Kidney (tissue), 14 donors: ENCODE measurements around the gene TFAP2D. TPM values are rescaled to one million over a fixed set of nuclear protein-coding genes. Genes with fewer than 3 reads are reported as not detected.

Experiments
- DNase-seq, 5 donors: peaks; one replicate each; pipeline ENCODE4 v3.0.0-alpha.2; 2013 to 2020
- FAIRE-seq: peaks from 2 replicates; lab custom pipeline; 2012; peaks lifted over from hg19 to GRCh38; lab: Jason Lieb, UNC
- H3K27ac ChIP-seq, 2 donors: one replicate each; pipeline ENCODE4 v1.7.0; 2013; ENCODE audit warnings: low read depth in 2 of 2, low read length in 2 of 2, inconsistent platforms in 1 of 2
- H3K27me3 ChIP-seq: one replicate; pipeline ENCODE4 v1.7.1; 2013; ENCODE audit warnings: low read length, inconsistent platforms; ENCODE audit not compliant: control insufficient read depth, insufficient read depth
- H3K36me3 ChIP-seq, 3 donors: one replicate each; pipeline versions ENCODE4 v1.7.0 to v1.7.1; 2013; ENCODE audit warnings: low read length in 3 of 3, control low read depth in 1 of 3, inconsistent platforms in 1 of 3; ENCODE audit not compliant: insufficient read depth in 3 of 3, control insufficient read depth in 2 of 3
- H3K4me1 ChIP-seq, 3 donors: one replicate each; pipeline versions ENCODE4 v1.7.0 to v1.7.1; 2013; ENCODE audit warnings: low read length in 3 of 3, inconsistent platforms in 1 of 3, low read depth in 1 of 3; ENCODE audit not compliant: control insufficient read depth in 2 of 3, insufficient read depth in 2 of 3
- H3K4me3 ChIP-seq, 3 donors: one replicate each; pipeline versions ENCODE4 v1.7.0 to v1.8.1; 2013; ENCODE audit warnings: low read length in 3 of 3, control low read depth in 1 of 3, inconsistent platforms in 1 of 3
- H3K9ac ChIP-seq, 3 donors: one replicate each; pipeline versions ENCODE4 v1.7.0 to v1.7.1; 2013; ENCODE audit warnings: low read length in 3 of 3, control low read depth in 1 of 3, inconsistent platforms in 1 of 3
- H3K9me3 ChIP-seq, 3 donors: one replicate each; pipeline versions ENCODE4 v1.7.0 to v1.7.1; 2013; ENCODE audit warnings: low read length in 3 of 3, control low read depth in 1 of 3, inconsistent platforms in 1 of 3; ENCODE audit not compliant: control insufficient read depth in 2 of 3, insufficient read depth in 1 of 3
- CTCF ChIP-seq: IDR thresholded peaks from 3 replicates; pipeline ENCODE4 v1.5.1; 2012; ENCODE audit warnings: mild to moderate bottlenecking, moderate library complexity, borderline replicate concordance; ENCODE audit not compliant: insufficient read depth; ENCODE audit errors: extremely low read depth
- intact Hi-C: fragments of 100-400 bp; cut with DNase I; formaldehyde crosslinking; loops from one replicate; pipeline ENCODE4 v1.11.1; 2022
- polyA plus RNA-seq: library from polyadenylated mRNA; stranded (reverse); fragments of 350-450 nt; fragmentation: Illumina TruSeq; extraction: RNeasy Lipid Tissue Mini Kit (QIAGEN cat#74804); gene quantifications from one replicate; pipeline ENCODE4 v1.2.3, GENCODE V29; 2014; ENCODE audit warnings: low read depth, low replicate concordance; ENCODE audit not compliant: insufficient read depth
- total RNA-seq: library from RNA; stranded (reverse); fragmentation: NEBNext Ultra II Directional; extraction: Animal tissue kit (Norgen Biotek cat#: 25700); gene quantifications from one replicate; pipeline ENCODE4 v1.2.1, GENCODE V29; 2021
- donor health status: control.
- donor health status: control.
- donor health status: control.
- donor health status: control.
- donor health status: control.
- donor health status: DM: yes; HTN: yes; CAD: no.
- donor health status: Normal renal cell carcinoma (clear cell type).

TFAP2D gene
- total and polyA plus RNA-seq, 2 donors from 2014 or later = not detected

GRCh38 chr6:50819466-50819903 is 106.2 kb downstream of the TFAP2D start:
- no peaks in the 10 kb centered on the region for H3K9me3 ChIP-seq
- H3K4me3 ChIP-seq = peak overlapping the region; percentile 15 to 69 (median 24)
- peaks cover 0 to 3% (median 0%) of the 10 kb centered on the region in 3 donors for H3K4me1 ChIP-seq
- H3K9ac ChIP-seq = peak overlapping the region in 1 of 3 donors; percentile 71
- peak overlapping the region; percentile 83 to 89 for H3K27ac ChIP-seq
- H3K36me3 ChIP-seq = no peaks in the 10 kb centered on the region
- TF ChIP-seq CTCF = no peak
- FAIRE-seq (no peak), DNase-seq (peak in 4 of 5 donors; percentile 50 to 73 (median 61))
- H3K27me3 ChIP-seq = peaks cover 53% of the 10 kb centered on the region
- intact Hi-C loops = loop anchor here (10.0 kb wide), 1 partner anchor 1225 kb away; no protein-coding TSS in a partner anchor

GRCh38 chr6:50819904-50820868 is 106.9 kb downstream of the TFAP2D start:
- Histone ChIP-seq H3K27ac (peak overlapping the region; percentile 83 to 89), H3K9ac (peak overlapping the region in 2 of 3 donors; percentile 19 to 79), H3K4me1 (peaks cover 0 to 3% (median 0%) of the 10 kb centered on the region in 3 donors), H3K4me3 (peak overlapping the region; percentile 24 to 69 (median 34)), H3K27me3 (peaks cover 60% of the 10 kb centered on the region), H3K36me3 (no peaks in the 10 kb centered on the region), H3K9me3 (no peaks in the 10 kb centered on the region)
- FAIRE-seq = no peak
- intact Hi-C loops = loop anchor here (10.0 kb wide), 1 partner anchor 1225 kb away; no protein-coding TSS in a partner anchor
- DNase-seq = peak in 2 of 5 donors; percentile 41 to 73
- no peak for TF ChIP-seq CTCF

GRCh38 chr6:50820869-50821264 is 107.5 kb downstream of the TFAP2D start:
- H3K36me3 ChIP-seq = no peaks in the 10 kb centered on the region
- TF ChIP-seq CTCF = no peak
- H3K4me3 ChIP-seq = peak overlapping the region in 2 of 3 donors; percentile 50 to 69
- H3K9me3 ChIP-seq = no peaks in the 10 kb centered on the region
- intact Hi-C loops = no loop called here
- peaks cover 0 to 3% (median 0%) of the 10 kb centered on the region in 3 donors for H3K4me1 ChIP-seq
- peak overlapping the region in 2 of 3 donors; percentile 15 to 79 for H3K9ac ChIP-seq
- H3K27me3 ChIP-seq = peaks cover 67% of the 10 kb centered on the region
- DNase-seq (peak in 3 of 5 donors; percentile 68 to 82 (median 74)), FAIRE-seq (no peak)
- H3K27ac ChIP-seq = peak overlapping the region; percentile 83 to 89
